Limb (tissue), 2 donors: ENCODE data around the gene NACC2.
A peak's percentile ranks its signal among the peaks of the same experiment; 100 is the strongest.

Experiments used
- DNase-seq, 2 donors: peaks; one replicate each; pipeline ENCODE4 v3.0.0-alpha.2; 2016; ENCODE audit errors: extremely low spot score in 2 of 2

Gene NACC2

GRCh38 chr9:136024696-136025316 lies 70.3 kb downstream of the NACC2 start:
- no peak for DNase-seq

GRCh38 chr9:136024286-136024685 lies 70.8 kb downstream of the NACC2 start:
- DNase-seq, result no peak

DNA sequence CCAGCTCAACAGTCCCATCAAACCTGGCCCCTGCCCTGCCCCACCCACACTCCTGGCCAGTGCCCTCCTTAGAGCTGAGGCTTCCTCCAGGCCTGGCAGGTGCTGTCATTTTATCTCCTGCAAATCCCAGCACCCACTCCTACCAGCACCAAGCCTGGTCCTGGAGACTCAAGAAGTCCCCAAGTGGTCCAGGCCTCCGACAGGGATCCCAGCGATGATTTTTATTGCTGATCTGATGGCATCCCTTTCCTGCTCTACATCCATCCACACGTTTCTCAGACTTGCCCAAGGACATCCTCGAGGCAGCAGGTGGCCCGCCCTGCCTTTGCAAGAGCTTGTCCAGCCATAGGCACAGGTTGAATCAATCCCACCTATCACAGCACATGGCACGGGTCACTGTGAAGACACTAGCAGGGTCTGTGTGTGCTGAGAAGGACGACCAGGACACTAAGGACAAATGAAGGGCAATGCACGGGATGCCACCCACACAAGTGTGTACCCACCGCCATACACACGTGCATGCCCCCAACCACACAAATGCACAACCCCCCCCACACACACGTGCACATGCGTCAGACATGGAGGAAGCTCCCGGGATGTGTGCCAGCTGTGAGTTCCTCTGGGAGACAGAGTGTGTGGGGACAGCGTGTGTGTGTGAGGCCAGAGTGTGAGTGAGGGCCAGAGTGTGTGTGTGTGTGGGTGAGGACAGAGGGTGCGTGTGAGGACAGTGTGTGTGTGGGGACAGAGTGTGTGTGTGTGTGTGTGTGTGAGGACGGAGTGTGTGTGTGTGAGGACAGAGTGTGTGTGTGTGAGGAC lies 71.5 kb downstream of the NACC2 start:
- DNase-seq, result no peak

GRCh38 chr9:136022731-136023409 lies 72.2 kb downstream of the NACC2 start:
- no peak for DNase-seq

- DNase-seq, result no peak
Measured at GRCh38 chr9:136021872-136022681, 73.0 kb downstream of the NACC2 start.

- DNase-seq, result no peak
Measured at GRCh38 chr9:136021171-136021871, 73.8 kb downstream of the NACC2 start.

GRCh38 chr9:136020671-136021070 lies 74.4 kb downstream of the NACC2 start:
- no peak for DNase-seq

GRCh38 chr9:136020206-136020605 lies 74.9 kb downstream of the NACC2 start:
- DNase-seq, result no peak

- DNase-seq, result no peak
Measured at GRCh38 chr9:136019681-136020060, 75.4 kb downstream of the NACC2 start.

DNA sequence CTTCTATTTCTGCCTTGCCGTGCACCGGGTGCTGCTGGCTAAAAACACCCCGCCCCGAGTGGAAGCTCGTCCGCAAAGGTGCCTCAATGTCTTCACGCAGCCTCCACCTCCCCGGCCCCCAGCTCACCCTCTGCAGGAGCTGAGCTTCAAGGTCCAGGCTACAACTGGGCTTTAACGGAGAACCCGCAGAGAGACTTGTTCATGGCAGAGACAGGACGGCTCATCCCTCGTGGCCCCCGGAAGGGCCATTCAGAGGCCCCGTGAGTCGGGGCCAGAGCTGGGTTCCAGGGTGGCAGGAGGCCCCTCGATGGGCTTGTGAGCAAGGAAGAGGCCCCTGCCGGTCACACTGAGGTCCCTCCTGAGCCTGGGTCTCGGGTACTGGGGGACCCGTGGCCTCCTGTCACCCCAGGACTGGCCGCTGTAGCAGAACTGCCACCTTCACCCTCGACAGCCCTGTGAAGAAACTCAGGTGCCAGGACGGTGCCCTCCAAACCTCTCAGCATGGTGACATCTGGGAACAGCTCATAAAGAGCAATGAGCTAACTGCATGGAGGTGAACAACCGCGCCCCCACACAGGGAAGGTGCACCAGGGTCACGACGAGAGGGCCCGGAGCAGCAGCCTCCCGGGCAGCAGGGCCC lies 75.9 kb downstream of the NACC2 start:
- no peak for DNase-seq

DNA sequence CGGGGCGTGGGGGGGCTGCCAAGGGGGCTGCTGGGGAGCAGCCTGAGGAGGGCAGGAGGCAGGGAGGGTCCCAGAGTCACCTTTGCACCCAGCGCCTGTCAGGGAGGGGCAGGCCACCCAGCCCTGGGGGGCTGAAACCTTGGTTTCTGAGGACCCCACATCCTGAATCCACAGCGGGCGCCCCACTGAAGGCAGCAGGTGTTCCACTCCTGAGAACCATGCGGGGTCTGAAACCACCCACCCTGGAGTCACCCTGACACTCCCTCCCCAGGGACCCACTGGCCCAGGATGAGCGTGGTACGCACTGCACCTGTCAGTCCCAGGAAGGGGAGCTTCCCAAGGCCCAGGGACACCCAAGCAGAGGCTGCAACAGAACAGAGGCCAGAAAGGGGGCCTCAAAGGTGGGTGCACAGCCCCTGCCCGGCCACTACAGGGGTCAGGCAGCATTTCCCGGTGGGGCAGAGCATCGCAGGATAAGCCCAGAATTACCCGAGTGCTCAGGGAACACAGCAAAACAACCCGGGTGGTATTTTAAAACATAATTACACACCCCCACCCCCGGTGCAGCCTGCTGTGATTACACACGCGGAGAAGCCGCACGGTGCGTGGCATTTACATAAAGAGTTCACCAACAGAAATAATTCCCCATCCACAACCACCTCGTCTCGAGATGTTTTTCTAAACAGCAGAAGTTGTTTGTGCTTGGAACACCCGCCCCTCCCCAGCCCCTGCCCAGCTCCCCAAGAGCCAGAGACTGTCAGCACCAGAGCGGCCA lies 76.6 kb downstream of the NACC2 start:
- DNase-seq, result no peak

GRCh38 chr9:136017289-136018190 lies 77.5 kb downstream of the NACC2 start:
- no peak for DNase-seq

GRCh38 chr9:136016572-136017288 lies 78.4 kb downstream of the NACC2 start:
- DNase-seq, result peak in 1 of 2 donors; percentile 23

DNA sequence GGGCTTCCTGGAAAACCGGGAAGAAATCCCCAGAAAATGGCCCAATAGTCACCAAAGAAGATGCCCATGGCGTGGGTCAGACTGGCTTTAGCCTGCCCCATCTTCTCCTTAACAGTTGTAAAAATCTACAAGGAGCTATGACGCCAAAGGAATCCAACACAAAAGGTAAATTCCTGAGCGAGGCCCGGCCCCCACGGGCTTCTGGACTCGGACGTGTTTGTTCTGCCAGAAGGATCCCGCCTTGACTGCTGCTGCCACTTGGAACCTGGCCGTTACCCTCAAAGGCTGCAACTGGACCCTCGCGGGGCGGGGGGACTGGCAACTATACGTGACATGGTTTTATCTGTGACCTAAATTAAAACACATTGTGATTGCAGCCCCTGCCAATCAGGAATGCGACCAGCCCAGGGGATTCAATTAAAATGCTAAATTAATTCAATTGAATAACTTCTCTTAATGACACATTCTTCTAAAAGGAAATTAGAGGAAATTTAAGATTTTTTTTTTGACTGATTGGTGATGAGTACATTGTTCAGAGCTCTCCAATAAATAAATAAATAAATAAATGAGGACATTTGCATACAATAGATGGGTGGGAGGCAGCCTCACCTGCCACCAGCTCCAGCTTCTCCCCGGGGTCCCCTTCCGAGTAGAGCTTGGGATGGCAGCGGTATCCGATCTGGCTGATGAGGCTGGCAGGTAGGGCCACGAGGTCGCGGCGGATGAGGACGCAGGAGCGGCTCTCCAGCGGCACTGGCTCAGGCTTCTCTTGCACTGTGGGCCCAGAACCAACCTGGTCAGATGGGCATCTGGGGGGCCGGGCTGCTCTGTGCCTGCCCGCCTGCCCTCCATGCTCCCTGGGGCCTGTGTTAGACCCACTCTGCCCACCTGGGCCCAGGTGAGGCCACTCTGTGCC lies 79.2 kb downstream of the NACC2 start:
- peak in 1 of 2 donors; percentile 26 for DNase-seq

DNA sequence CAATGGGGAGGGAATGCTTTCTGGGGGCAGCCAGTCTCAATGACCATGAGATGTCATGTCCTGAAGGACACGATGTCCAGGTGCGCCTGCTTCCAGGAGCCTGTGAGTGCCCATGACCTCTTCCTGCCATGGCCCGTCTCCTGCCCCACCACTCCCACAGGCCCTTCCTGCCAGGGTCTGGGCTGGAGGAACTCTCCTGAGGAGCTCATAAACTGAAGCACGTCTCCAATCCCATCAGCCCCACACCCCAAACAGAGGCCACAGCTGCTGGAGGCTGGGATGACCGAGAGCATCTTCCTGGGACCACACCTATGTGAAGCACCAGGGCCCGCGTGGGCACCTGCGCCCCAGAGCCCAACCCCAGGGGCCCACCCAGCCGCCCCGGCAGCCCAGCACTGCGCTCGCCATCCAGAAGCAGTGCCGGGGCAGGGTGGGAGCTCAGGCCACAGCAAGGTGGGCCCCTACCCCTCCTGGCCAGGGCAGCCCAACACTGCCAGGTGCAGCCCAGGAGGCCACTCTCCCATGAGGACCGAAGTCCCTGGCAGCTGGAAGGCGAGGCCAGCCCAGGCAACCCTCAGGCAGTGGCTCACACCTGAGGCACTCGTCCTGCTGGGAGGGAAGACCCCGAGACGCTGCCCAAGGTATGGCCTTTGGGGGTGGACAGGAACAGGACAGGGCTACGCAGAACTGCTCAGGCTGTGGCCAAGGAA lies 80.0 kb downstream of the NACC2 start:
- DNase-seq, result no peak

DNA sequence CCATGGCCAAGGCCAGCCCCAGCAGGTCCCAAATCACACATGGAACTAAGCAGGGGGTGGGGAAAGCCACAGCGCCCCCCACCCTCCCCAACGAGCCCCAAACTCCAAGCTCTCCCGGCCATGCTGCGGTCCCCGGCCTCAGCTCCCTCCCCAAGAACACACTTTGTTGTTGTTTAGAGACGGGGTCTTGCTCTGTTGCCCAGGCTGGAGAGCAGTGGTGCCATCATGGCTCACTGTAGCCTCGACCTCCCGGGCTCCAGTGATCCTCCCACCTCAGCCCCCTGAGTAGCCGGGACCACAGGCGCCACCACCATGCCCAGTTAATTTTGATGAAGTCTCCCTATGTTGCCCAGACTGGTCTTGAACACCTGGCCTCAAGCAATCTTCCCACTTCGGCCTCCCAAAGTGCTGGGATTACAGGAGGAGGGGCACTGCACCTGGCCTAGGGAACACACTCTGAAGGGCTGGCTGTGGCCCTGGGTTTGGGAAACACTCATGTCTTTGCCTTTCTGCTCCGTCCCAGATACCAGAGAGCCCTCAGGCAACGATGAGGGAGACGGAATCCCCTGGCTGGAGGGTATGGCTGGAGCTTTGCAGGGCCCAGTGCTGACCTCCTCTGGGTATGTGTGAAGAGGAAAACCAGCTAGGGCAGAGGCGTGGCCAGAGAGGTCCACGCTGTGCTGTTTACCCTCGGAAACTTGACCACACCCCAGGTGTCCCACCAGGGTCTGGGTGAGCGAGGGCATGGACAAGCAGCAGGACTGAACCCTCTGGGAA lies 80.8 kb downstream of the NACC2 start:
- no peak for DNase-seq
